HG03342 (cell line): ENCODE measurements around the gene TLCD4.

Source experiments
- ATAC-seq: cut with Tn5 transposase; IDR thresholded peaks from one replicate; pipeline ENCODE4 v1.9.1; 2021; ENCODE audit warnings: mild to moderate bottlenecking, moderate library complexity; ENCODE audit not compliant: unreplicated experiment

Gene TLCD4

GRCh38 chr1:95094923-95095322, 22.2 kb upstream of the TLCD4 start:
- ATAC-seq, result no peak

DNA sequence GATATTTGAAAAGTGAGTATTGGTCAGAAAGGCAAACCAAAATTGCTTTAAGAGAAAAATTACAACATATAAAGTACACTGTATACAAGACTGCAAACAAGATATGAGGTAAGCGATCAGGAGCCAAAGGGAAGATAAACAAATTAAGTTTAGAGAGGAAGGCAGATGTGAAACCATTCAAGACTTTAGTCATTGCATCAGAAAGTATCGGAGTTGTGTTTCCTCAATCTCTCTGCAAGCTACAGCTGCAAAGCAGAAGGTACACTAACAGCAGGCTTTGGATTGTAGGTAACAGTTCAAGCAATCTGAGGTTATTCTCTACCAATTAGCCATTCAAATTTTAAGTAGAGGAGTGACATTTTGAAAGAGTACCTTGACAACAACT, 21.3 kb upstream of the TLCD4 start:
- ATAC-seq, result peak; percentile 94

DNA sequence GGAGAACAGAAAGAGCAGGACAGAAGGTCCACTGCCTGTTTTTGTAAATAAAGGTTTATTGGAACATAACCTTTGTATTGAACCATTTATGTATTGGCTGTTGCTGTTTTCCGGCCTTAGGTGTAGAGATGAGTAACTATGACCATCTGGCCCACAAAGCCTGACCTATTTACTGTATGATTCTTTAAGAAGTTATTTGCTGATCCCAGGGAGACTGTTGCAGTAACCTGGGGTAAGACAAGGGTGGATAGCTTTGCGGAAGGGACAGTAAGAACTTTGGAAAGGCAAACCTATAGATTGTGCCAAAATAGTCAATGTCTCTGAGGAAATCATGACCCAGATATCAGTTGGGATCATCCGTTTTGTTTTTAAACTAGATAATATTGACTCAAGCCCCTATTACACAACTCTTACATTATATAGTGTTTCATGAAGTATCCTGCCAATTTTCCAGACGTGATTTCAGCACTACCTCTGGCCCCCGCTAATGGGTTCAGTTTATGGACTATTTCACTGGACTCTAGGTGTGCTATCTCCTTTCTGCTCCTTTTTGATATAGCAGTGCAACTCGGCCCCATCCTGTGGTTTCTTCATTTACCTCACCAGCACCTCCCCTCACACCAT, 20.8 kb upstream of the TLCD4 start:
- ATAC-seq, result peak; percentile 12

- no peak for ATAC-seq
Measured at GRCh38 chr1:95097426-95097825, 19.7 kb upstream of the TLCD4 start.

DNA sequence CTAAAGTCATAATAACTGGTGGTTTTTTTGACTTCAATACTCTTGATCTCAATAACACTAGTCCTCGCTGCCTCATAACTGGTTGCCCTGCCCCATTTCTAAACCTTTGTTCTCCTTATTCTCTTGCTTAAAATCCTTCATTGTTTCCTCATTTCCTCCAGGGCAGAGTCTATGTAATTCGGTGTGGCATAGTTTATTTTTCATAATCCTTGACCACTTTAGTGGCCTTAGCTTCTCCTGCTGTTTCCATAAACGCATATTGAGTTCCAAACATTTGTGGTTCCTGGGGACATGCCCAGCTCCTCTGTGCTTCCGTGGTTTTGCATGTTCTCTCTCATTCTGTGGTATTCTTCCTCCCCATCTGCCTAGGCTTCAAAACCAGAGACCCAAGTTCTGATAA, 19.0 kb upstream of the TLCD4 start:
- ATAC-seq, result no peak

GRCh38 chr1:95108792-95109191, 8.4 kb upstream of the TLCD4 start:
- ATAC-seq, result no peak

- ATAC-seq, result no peak
Measured at GRCh38 chr1:95111014-95111413, 6.1 kb upstream of the TLCD4 start.

- no peak for ATAC-seq
Measured at GRCh38 chr1:95113684-95114083, 3.5 kb upstream of the TLCD4 start.

DNA sequence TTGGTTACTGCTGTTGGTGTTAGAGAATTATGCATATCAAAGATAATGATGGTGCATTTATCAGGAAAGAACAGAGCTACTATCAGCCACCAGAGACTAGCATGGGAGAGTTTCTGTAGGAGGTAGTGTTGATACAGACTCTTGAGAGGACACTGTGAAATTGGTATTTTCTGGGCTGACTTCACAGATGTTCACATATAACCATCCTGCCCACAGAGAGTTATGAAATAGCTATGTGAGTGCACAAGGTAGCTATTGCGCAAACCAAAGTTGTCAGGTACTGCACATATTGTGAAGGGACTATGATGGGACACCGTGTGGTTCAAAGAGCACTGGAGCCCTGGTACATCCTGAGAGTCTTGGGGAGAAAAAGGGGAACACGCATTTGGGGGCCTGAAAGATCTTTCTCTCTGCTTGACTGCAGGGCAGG, 1.4 kb upstream of the TLCD4 start:
- no peak for ATAC-seq

GRCh38 chr1:95116580-95117206, 462 bp upstream of the TLCD4 start:
- ATAC-seq, result peak; percentile 68

GRCh38 chr1:95118067-95118499, 928 bp downstream of the TLCD4 start:
- no peak for ATAC-seq

GRCh38 chr1:95118710-95119109, 1.6 kb downstream of the TLCD4 start:
- no peak for ATAC-seq

GRCh38 chr1:95119273-95119672, 2.1 kb downstream of the TLCD4 start:
- ATAC-seq, result no peak

- no peak for ATAC-seq
Measured at GRCh38 chr1:95122151-95122697, 5.1 kb downstream of the TLCD4 start.

DNA sequence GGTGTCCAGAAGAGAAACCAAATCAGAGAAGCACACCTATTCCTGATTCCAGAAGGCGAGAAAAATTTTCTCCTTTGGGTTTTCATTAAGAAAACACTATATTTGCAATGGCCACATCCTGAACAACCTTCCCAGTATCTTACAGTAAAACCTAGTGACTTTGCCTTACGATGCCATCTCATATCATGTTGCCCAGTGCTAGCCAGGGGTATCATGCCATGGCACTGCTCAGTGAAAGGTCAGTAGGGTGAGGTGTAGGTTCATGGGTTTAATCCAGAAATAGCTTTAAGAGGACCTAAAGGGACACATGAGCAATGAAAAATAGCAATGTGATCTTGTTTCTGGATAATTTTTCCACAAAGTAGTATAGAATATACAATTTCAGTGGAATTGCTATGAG, 7.2 kb downstream of the TLCD4 start:
- no peak for ATAC-seq

- no peak for ATAC-seq
Measured at GRCh38 chr1:95126366-95126765, 9.2 kb downstream of the TLCD4 start.

- ATAC-seq, result no peak
Measured at GRCh38 chr1:95126846-95127245, 9.7 kb downstream of the TLCD4 start.

GRCh38 chr1:95127380-95127779, 10.2 kb downstream of the TLCD4 start:
- ATAC-seq, result no peak

DNA sequence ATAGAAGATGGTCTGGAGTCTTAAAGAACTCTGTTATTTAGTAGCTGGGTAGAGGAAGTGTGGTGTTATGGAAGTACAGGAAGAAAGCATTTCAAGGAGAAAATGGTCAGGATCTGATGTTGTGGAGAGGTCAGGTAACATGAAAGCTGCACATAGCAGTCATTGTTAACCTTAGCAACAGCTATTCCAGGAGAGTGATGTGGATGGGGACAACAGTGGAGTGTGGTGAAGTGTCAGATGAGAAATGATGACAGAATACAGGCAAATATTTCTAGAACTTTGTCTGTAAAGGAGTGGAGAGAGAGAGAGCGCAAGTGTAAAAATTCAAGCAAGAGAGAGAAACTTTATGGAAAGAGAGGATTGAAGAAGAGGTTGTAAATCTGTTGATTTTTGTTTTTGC, 15.6 kb downstream of the TLCD4 start:
- no peak for ATAC-seq

DNA sequence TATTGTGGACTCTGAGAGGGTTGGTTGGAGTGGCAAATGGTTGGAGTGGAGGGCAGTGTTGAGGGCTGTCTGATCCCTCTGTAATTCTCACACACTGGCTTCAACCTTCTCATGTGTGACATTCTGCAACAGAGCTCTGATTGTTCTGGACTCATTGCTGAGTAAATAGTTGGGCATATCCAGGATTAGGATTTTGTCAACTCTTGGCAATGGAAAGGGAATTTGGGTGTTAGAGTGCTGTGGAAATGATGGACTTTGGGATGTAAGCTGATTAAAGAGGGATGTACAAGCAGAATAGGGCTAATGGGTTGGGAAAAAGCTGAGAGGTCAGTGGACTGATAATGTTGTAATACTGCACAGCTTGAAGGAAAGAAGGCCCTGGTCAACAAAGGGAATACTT, 16.5 kb downstream of the TLCD4 start:
- ATAC-seq, result no peak

DNA sequence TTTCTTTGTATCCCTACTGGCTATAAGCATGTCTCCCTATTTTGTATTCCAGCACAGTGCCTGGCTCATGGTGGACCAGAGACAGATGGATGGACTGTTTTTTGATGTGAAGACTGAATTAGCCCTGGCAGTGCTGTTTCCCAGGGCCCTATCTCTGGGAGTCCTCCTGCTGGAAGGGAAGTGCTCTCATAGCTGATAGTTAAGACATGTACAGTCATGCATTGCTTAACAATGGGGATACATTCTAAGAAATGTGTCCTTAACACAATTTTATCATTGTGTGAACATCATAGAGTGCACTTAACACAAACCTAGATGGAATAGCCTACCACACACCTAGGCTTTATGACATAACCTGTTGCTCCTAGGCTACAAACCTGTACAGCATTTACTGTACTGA, 21.1 kb downstream of the TLCD4 start:
- no peak for ATAC-seq

- ATAC-seq, result no peak
Measured at GRCh38 chr1:95139039-95139438, 21.9 kb downstream of the TLCD4 start.

DNA sequence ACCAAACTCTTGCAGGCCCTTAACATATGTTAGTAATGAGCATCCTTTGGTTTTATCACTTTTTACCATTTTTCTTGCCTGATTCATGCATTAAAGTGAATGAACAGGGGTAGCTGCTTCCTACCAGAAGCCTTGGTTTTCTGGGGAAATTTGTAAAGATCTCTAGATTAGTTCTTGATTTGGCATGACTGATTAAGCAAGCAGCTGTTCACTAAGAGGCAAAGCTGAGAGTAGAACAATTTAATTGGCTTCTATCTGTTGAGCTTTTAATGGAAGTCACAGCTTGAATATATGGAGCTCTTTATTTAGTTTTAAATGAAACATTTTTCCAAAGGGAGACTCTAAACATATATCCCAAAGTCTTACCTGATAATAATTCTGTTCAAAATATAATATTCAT, 23.6 kb downstream of the TLCD4 start:
- no peak for ATAC-seq
